Vagina (tissue), 2 donors: Measurements from ENCODE around the gene GRK4. TPM values are rescaled to one million over a fixed set of nuclear protein-coding genes. Genes with fewer than 3 reads are reported as not detected.
A peak's percentile ranks its signal among the peaks of the same experiment; 100 is the strongest.
"Not testable (repeated sequence)": the region's sequence is repeated elsewhere in the genome, so short reads cannot be mapped to it uniquely, and the experiment has no call there.

ENCODE experiments used
- DNase-seq, 2 donors: peaks; one replicate each; pipeline ENCODE4 v3.0.0-alpha.2; 2017; ENCODE audit errors: extremely low spot score in 2 of 2
- H3K27ac ChIP-seq: fragments of 200-600 bp; sonication (generic); one replicate; pipeline ENCODE4 v1.5.1; 2019
- H3K27me3 ChIP-seq: fragments of 200-600 bp; sonication (generic); one replicate; pipeline ENCODE4 v1.5.1; 2019
- H3K36me3 ChIP-seq, 2 donors: fragments of 200-600 bp; sonication (generic); one replicate each; pipeline ENCODE4 v1.5.1; 2017 to 2019
- H3K4me1 ChIP-seq: fragments of 200-600 bp; sonication (generic); one replicate; pipeline ENCODE4 v1.5.1; 2019
- H3K4me3 ChIP-seq, 2 donors: fragments of 200-600 bp; sonication (generic); 1 replicate in 1 of 2; 2 replicates in 1 of 2; pipeline ENCODE4 v1.5.1; 2016 to 2019
- H3K9me3 ChIP-seq: fragments of 200-600 bp; sonication (generic); one replicate; pipeline ENCODE4 v1.5.1; 2019
- CTCF ChIP-seq, 3 experiments: fragments of 450-650 bp in 2 of 3; fragments of 200-600 bp in 1 of 3; sonication (generic) in 1 of 3; IDR thresholded peaks; one replicate each; pipeline ENCODE4 v1.5.1; 2017 to 2019; ENCODE audit warnings: antibody characterized with exemption in 3 of 3, mild to moderate bottlenecking in 2 of 3, moderate library complexity in 2 of 3
- POLR2A ChIP-seq, 2 donors: fragments of 450-650 bp; IDR thresholded peaks; one replicate each; pipeline ENCODE4 v1.6.1; 2017; ENCODE audit warnings: antibody characterized with exemption in 2 of 2, mild to moderate bottlenecking in 2 of 2, moderate library complexity in 2 of 2
- POLR2AphosphoS5 ChIP-seq, 2 donors: sonication (generic); formaldehyde crosslinking; IDR thresholded peaks; one replicate each; pipeline ENCODE4 v1.9.0; 2017; ENCODE audit warnings: antibody characterized with exemption in 2 of 2, mild to moderate bottlenecking in 2 of 2, low read depth in 1 of 2; ENCODE audit not compliant: insufficient read depth in 1 of 2
- intact Hi-C: fragments of 100-400 bp; cut with DNase I; formaldehyde crosslinking; loops from one replicate; pipeline ENCODE4 v1.15.1; 2023
- total RNA-seq: library from RNA; depleted of rRNA; stranded (reverse); fragments of >200 nt; gene quantifications from one replicate; pipeline ENCODE4 v1.2.3, GENCODE V29; 2016

Gene GRK4
- total RNA-seq, 1 donor from 2014 or later = 2.7 TPM

GRCh38 chr4:2937986-2938385 is 25.4 kb upstream of the GRK4 start:
- DNase-seq = peak in 1 of 2 donors; percentile 69
- peaks cover 0 to 54% of the 10 kb centered on the region in 2 donors for H3K36me3 ChIP-seq
- no peaks in the 10 kb centered on the region for H3K9me3 ChIP-seq
- intact Hi-C loops = loop anchor here (10.0 kb wide), 1 partner anchor 183 kb away; the partner anchor contains the start of gene TNIP2
- TF ChIP-seq CTCF (IDR thresholded peaks at IDR 0.05) (no peak), POLR2A (IDR thresholded peaks at IDR 0.05) (no peak), POLR2AphosphoS5 (IDR thresholded peaks at IDR 0.05; ENCODE audit: insufficient read depth in 1 of 2, low read depth in 1 of 2) (no peak)
- H3K27ac ChIP-seq = no peak overlapping the region
- no peaks in the 10 kb centered on the region for H3K27me3 ChIP-seq
- peaks cover 37% of the 10 kb centered on the region for H3K4me1 ChIP-seq
- no peak overlapping the region for H3K4me3 ChIP-seq

DNA sequence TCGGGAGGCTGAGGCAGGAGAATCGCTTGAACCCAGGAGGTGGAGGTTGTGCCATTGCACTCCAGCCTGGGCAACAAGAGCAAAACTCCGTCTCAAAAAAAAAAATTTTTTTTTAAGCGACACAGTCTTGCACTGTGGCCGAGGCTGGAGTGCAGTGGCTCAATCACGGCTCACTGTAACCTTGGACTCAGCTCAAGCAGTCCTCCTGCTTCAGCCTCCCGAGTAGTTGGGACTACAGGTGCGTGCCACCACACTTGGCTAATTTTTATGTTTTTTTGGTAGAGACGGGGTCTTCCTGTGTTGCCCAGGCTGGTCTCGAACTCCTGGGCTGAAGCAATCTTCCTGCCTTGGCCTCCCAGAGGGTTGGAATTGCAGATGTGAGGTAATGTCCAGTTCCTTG is 25.0 kb upstream of the GRK4 start:
- H3K4me1 ChIP-seq = peaks cover 33% of the 10 kb centered on the region
- peaks cover 0 to 59% of the 10 kb centered on the region in 2 donors for H3K36me3 ChIP-seq
- not testable (repeated sequence) for H3K9me3 ChIP-seq, DNase-seq, H3K4me3 ChIP-seq, H3K27ac ChIP-seq, H3K27me3 ChIP-seq
- intact Hi-C loops = loop anchor here (10.0 kb wide), 1 partner anchor 184 kb away; the partner anchor contains the start of gene TNIP2

- Histone ChIP-seq H3K9me3 (no peaks in the 10 kb centered on the region), H3K36me3 (peaks cover 0 to 63% of the 10 kb centered on the region in 2 donors), H3K4me3 (no peak overlapping the region), H3K27ac (no peak overlapping the region), H3K27me3 (no peaks in the 10 kb centered on the region), H3K4me1 (peaks cover 28% of the 10 kb centered on the region)
- intact Hi-C loops = loop anchor here (10.0 kb wide), 1 partner anchor 184 kb away; the partner anchor contains the start of gene TNIP2
- TF ChIP-seq CTCF (IDR thresholded peaks at IDR 0.05) (no peak), POLR2AphosphoS5 (IDR thresholded peaks at IDR 0.05; ENCODE audit: insufficient read depth in 1 of 2, low read depth in 1 of 2) (no peak), POLR2A (IDR thresholded peaks at IDR 0.05) (no peak)
- DNase-seq = peak in 1 of 2 donors; percentile 85
These were observed 24.5 kb upstream of the GRK4 start for GRCh38 chr4:2938906-2939305.

DNA sequence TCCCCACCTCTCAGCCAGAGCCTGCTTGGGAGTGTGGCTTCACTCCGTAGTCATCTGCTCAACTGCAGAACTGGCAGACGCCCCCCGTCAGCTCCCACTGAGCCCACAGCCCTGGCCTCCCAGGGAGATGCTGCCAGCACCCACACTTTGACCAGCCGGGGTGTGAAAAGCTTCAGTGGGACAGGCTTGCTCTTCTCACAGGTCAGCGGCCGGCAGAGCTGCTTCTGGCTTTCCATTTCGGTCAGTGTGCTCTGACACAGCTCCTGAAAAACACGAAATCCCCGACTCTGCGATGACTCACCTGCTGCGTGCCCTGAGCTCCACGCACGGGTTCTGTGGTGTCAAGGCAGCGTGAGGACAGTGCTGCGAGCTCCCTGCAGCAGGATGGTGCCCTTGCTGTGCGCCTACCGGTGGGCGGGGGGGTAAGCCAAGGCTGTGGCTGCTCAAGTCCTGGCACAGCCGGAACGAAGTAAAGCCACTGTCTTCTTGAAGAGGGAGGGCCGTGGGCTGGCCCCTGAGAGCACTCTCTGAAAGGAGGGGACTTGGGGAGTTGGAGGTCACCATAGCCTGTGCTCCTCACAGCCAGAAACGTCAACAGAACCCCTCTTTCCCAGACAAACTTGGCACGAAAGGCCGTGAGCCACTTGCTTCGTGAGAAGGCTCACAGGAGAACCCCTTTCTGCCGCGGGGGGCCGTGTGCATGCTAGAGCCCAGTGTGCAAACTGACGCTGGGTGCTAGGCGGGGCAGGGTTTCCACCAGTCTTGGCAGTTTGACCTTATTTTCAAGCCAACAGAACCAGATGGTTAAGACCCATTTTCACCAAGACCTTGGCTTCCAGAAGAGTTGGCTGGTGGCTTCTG is 23.8 kb upstream of the GRK4 start:
- Histone ChIP-seq H3K36me3 (peaks cover 0 to 68% of the 10 kb centered on the region in 2 donors), H3K4me1 (peaks cover 28% of the 10 kb centered on the region), H3K27ac (no peak overlapping the region), H3K27me3 (no peaks in the 10 kb centered on the region), H3K4me3 (no peak overlapping the region), H3K9me3 (no peaks in the 10 kb centered on the region)
- DNase-seq = peak in 1 of 2 donors; percentile 86
- no peak for TF ChIP-seq CTCF (IDR thresholded peaks at IDR 0.05)
- no peak for TF ChIP-seq POLR2AphosphoS5 (IDR thresholded peaks at IDR 0.05; ENCODE audit: insufficient read depth in 1 of 2, low read depth in 1 of 2)
- no peak for TF ChIP-seq POLR2A (IDR thresholded peaks at IDR 0.05)
- intact Hi-C loops = loop anchor here (10.0 kb wide), 1 partner anchor 185 kb away; the partner anchor contains the start of gene TNIP2

GRCh38 chr4:2940267-2941137 is 22.9 kb upstream of the GRK4 start:
- Histone ChIP-seq H3K27me3 (no peaks in the 10 kb centered on the region), H3K27ac (no peak overlapping the region), H3K4me1 (peaks cover 23% of the 10 kb centered on the region), H3K9me3 (no peaks in the 10 kb centered on the region), H3K36me3 (peaks cover 0 to 77% of the 10 kb centered on the region in 2 donors), H3K4me3 (no peak overlapping the region)
- no peak for TF ChIP-seq CTCF (IDR thresholded peaks at IDR 0.05)
- TF ChIP-seq POLR2AphosphoS5 (IDR thresholded peaks at IDR 0.05; ENCODE audit: insufficient read depth in 1 of 2, low read depth in 1 of 2) = no peak
- TF ChIP-seq POLR2A (IDR thresholded peaks at IDR 0.05) = no peak
- intact Hi-C loops = no loop called here
- peak in 1 of 2 donors; percentile 83 for DNase-seq
